Measurements from ENCODE around the gene PID1. TPM values are rescaled to one million over a fixed set of nuclear protein-coding genes. Genes with fewer than 3 reads are reported as not detected.

PID1 gene
- total RNA-seq, 2 donors from 2014 or later = 13.0 to 13.8 TPM

GRCh38 chr2:229096409-229097066, 174.5 kb downstream of the PID1 start:
- intact Hi-C loops (cut with DNase I) = no loop called here

GRCh38 chr2:229095472-229095871, 175.6 kb downstream of the PID1 start:
- no peak for ATAC-seq
- no peak for DNase-seq

More at GRCh38 chr2:229096409-229097066, 174.5 kb downstream of the PID1 start:
- Histone ChIP-seq H3K9me3 (no peaks in the 10 kb centered on the region), H3K27me3 (no peaks in the 10 kb centered on the region), H3K4me3 (no peak overlapping the region), H3K36me3 (replicated peaks in 1 of 2; ENCODE audit: insufficient read depth in 1 of 2, low read depth in 2 of 2) (no peaks in the 10 kb centered on the region), H3K27ac (no peak overlapping the region), H3K4me1 (no peaks in the 10 kb centered on the region)
- WGBS, 2 donors = 56 to 65% methylated on average over 4 of the region's 4 CpGs
- ATAC-seq (no peak), DNase-seq (no peak)
- TF ChIP-seq CTCF (IDR thresholded peaks at IDR 0.05) = no peak
- TF ChIP-seq POLR2A (IDR thresholded peaks at IDR 0.05) = no peak

DNA sequence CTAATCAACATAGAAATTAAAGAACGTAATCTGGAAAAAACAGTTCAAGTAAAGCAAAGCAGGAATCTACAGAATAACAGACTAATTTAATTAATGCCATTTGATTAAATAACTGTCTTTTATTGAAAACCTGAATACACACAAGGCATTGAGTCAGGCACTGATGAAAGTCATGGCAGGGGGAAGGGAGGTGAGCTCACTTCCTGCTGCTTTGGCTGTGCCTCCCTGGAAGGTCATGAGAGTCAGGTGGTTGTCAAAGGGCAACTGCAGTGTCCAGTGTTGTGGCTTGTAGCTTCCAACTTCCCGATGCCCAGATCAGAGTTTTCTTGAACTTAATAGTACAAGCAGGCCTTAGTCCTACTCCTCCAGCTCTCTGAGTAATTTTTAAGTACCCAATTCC, 180.9 kb downstream of the PID1 start:
- WGBS, 2 donors = 82 to 88% methylated on average over 2 of the region's 2 CpGs
- ATAC-seq (no peak), DNase-seq (no peak)
- no peak overlapping the region for H3K4me3 ChIP-seq
- no peaks in the 10 kb centered on the region for H3K27me3 ChIP-seq
- no peaks in the 10 kb centered on the region for H3K36me3 ChIP-seq (replicated peaks in 1 of 2; ENCODE audit: insufficient read depth in 1 of 2, low read depth in 2 of 2)
- no peaks in the 10 kb centered on the region for H3K4me1 ChIP-seq
- intact Hi-C loops (cut with DNase I) = no loop called here
- H3K27ac ChIP-seq = no peak overlapping the region
- TF ChIP-seq POLR2A (IDR thresholded peaks at IDR 0.05) (no peak), CTCF (IDR thresholded peaks at IDR 0.05) (no peak)
- no peaks in the 10 kb centered on the region for H3K9me3 ChIP-seq

More at GRCh38 chr2:229095472-229095871, 175.6 kb downstream of the PID1 start:
- Histone ChIP-seq H3K36me3 (replicated peaks in 1 of 2; ENCODE audit: insufficient read depth in 1 of 2, low read depth in 2 of 2) (no peaks in the 10 kb centered on the region), H3K4me3 (no peak overlapping the region), H3K9me3 (no peaks in the 10 kb centered on the region), H3K27me3 (no peaks in the 10 kb centered on the region), H3K4me1 (no peaks in the 10 kb centered on the region), H3K27ac (no peak overlapping the region)
- no peak for TF ChIP-seq CTCF (IDR thresholded peaks at IDR 0.05)
- no peak for TF ChIP-seq POLR2A (IDR thresholded peaks at IDR 0.05)
- WGBS, 2 donors = 88 to 92% methylated on average over 1 of the region's 1 CpG
- intact Hi-C loops (cut with DNase I) = no loop called here

DNA sequence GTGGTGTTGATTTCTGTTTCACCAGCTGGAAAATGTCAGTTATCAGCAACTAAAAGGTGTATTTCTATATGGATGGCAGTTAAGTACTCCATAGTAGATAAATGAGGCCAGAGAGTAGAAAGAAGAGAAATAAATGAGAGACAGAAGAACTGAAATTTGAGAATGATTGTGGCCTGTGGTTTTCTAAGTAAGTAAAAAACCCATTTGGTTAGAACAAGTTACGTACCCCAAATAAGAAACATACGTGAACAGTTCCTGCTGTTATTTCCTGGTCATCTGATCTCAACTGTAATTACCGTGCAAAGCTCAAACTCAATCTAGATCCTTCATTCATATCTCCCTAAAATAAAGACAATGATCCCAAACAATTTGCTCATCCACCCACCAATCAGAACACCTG, 181.3 kb downstream of the PID1 start:
- no peak for ATAC-seq
- intact Hi-C loops (cut with DNase I) = no loop called here
- TF ChIP-seq CTCF (IDR thresholded peaks at IDR 0.05) (no peak), POLR2A (IDR thresholded peaks at IDR 0.05) (no peak)

More for the DNA sequence above, 181.3 kb downstream of the PID1 start:
- 70 to 80% methylated on average over 3 of the region's 3 CpGs for WGBS, 2 donors
- H3K4me1 ChIP-seq = no peaks in the 10 kb centered on the region
- no peaks in the 10 kb centered on the region for H3K9me3 ChIP-seq
- no peak for DNase-seq
- H3K4me3 ChIP-seq = no peak overlapping the region
- no peaks in the 10 kb centered on the region for H3K27me3 ChIP-seq
- H3K27ac ChIP-seq = no peak overlapping the region
- no peaks in the 10 kb centered on the region for H3K36me3 ChIP-seq (replicated peaks in 1 of 2; ENCODE audit: insufficient read depth in 1 of 2, low read depth in 2 of 2)

Measured in body of pancreas (tissue), 4 donors.